ENCODE data around the gene NEK11.

NEK11 gene

GRCh38 chr3:131224886-131225550, 198.3 kb downstream of the NEK11 start:
- DNase-seq, result no peak

- no peak for DNase-seq
Measured at GRCh38 chr3:131228522-131228921, 201.8 kb downstream of the NEK11 start.

GRCh38 chr3:131231710-131232389, 205.2 kb downstream of the NEK11 start:
- peak in 1 of 2 experiments; percentile 13 for DNase-seq

- no peak for DNase-seq
Measured at GRCh38 chr3:131232711-131233267, 206.1 kb downstream of the NEK11 start.

- no peak for DNase-seq
Measured at GRCh38 chr3:131233900-131234668, 207.4 kb downstream of the NEK11 start.

- no peak for DNase-seq
Measured at GRCh38 chr3:131236421-131236820, 209.7 kb downstream of the NEK11 start.

GRCh38 chr3:131238496-131238895, 211.8 kb downstream of the NEK11 start:
- DNase-seq, result no peak

- no peak for DNase-seq
Measured at GRCh38 chr3:131239267-131239666, 212.6 kb downstream of the NEK11 start.

- no peak for DNase-seq
Measured at GRCh38 chr3:131242201-131242600, 215.5 kb downstream of the NEK11 start.

GRCh38 chr3:131250466-131250865, 223.8 kb downstream of the NEK11 start:
- DNase-seq, result no peak

- no peak for DNase-seq
Measured at GRCh38 chr3:131260525-131260924, 233.8 kb downstream of the NEK11 start.

- no peak for DNase-seq
Measured at GRCh38 chr3:131261104-131261503, 234.4 kb downstream of the NEK11 start.

- DNase-seq, result no peak
Measured at GRCh38 chr3:131275556-131275955, 248.9 kb downstream of the NEK11 start.

GRCh38 chr3:131277836-131278497, 251.3 kb downstream of the NEK11 start:
- no peak for DNase-seq

- no peak for DNase-seq
Measured at GRCh38 chr3:131279577-131279976, 252.9 kb downstream of the NEK11 start.

GRCh38 chr3:131282379-131282778, 255.7 kb downstream of the NEK11 start:
- no peak for DNase-seq

GRCh38 chr3:131282967-131283366, 256.3 kb downstream of the NEK11 start:
- no peak for DNase-seq

- DNase-seq, result no peak
Measured at GRCh38 chr3:131283862-131284261, 257.2 kb downstream of the NEK11 start.

GRCh38 chr3:131284302-131284701, 257.6 kb downstream of the NEK11 start:
- no peak for DNase-seq

- no peak for DNase-seq
Measured at GRCh38 chr3:131285456-131285855, 258.8 kb downstream of the NEK11 start.

- no peak for DNase-seq
Measured at GRCh38 chr3:131299836-131300235, 273.2 kb downstream of the NEK11 start.

- DNase-seq, result no peak
Measured at GRCh38 chr3:131303848-131304247, 277.2 kb downstream of the NEK11 start.

GRCh38 chr3:131304890-131305289, 278.2 kb downstream of the NEK11 start:
- DNase-seq, result no peak
